Measurements from ENCODE around the gene MYO6.

MYO6 gene

DNA sequence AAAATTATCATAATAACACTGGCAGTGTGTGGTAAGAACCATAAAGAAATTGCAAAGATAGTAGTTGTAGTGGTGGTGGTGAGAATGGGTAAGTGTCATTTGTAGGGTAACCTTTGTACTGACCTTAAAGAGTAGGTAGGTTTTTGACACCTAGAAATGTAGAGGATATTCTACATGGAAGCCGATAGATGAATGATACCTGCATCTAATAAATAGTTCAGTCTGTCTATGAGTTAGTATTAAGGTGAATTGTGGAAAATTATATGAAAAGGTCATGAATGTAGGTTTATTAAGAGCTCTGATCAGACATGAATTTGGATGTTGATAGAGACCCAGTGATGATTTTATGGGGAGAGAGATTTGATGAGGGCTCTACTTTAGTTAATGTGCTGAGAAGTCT, 78.1 kb downstream of the MYO6 start:
- DNase-seq (ENCODE audit: extremely low read depth, low read depth): no peak
- TF ChIP-seq, protein P1, sequence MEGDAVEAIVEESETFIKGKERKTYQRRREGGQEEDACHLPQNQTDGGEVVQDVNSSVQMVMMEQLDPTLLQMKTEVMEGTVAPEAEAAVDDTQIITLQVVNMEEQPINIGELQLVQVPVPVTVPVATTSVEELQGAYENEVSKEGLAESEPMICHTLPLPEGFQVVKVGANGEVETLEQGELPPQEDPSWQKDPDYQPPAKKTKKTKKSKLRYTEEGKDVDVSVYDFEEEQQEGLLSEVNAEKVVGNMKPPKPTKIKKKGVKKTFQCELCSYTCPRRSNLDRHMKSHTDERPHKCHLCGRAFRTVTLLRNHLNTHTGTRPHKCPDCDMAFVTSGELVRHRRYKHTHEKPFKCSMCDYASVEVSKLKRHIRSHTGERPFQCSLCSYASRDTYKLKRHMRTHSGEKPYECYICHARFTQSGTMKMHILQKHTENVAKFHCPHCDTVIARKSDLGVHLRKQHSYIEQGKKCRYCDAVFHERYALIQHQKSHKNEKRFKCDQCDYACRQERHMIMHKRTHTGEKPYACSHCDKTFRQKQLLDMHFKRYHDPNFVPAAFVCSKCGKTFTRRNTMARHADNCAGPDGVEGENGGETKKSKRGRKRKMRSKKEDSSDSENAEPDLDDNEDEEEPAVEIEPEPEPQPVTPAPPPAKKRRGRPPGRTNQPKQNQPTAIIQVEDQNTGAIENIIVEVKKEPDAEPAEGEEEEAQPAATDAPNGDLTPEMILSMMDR (IDR thresholded peaks at IDR 0.05; ENCODE audit: low read depth, low read length): no peak

DNA sequence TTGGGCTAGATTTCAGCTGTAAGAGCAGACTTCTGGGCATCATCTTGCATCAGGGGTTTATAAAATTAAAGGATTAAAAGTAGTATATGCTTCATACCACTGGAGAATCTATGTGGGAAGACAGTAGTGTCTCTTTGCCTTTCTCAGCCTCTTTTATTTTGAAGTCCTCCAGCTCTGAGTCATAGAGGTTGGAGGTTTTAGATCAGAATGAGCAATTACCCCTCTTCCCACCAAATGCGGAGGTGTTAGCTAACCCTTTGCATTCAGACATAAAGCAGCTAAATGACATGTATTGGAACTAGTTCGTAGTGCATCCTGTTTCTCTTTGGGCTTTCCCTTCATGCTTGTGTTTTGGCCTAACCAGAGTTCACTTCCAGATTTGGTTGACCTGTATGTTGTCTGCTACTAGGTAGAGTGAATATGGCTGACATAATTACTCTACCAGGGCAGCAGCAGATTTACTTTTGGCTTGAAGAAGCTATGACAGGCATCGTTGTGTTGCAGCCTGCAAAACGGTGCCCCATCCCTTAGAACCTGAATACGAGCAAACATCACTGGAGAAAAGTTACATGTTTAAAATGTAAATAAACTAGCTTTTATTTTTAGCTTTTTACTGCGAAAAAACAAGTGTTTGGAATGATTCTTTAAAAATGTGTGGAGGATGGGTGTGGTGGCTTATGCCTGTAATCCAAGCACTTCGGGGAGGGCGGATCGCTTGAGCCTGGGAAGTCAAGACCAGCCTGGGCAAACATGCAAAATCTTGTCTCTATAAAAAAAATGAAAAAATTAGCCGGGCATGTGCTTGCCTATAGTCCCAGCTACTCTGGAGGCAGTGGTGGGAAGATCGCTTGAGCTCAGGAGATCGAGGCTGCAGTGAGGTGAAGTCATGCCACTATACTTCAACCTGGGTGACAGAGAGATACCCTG, 82.2 kb downstream of the MYO6 start:
- DNase-seq (ENCODE audit: extremely low read depth, low read depth): no peak
- TF ChIP-seq, protein P1 (IDR thresholded peaks at IDR 0.05; ENCODE audit: low read depth, low read length): no peak

DNA sequence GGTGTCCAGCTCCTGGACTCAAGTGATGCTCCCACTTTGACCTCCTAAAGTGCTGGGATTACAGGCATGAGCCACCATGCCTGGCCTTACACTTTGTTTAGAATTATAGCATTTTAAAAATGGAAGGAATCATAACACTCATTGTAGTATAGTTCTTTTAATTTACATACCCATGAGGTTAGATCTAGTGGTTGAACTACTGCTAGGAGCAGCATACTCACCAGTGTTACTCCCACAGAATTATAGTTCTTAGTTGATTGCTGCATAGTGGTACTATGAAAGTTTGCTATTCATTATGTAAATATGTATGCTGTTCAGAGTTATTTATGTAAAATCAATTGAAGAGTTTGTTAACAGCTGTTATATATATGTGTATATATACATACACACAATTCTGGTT, 85.4 kb downstream of the MYO6 start:
- DNase-seq (ENCODE audit: extremely low read depth, low read depth): no peak
- TF ChIP-seq, protein P1 (IDR thresholded peaks at IDR 0.05; ENCODE audit: low read depth, low read length): no peak

DNA sequence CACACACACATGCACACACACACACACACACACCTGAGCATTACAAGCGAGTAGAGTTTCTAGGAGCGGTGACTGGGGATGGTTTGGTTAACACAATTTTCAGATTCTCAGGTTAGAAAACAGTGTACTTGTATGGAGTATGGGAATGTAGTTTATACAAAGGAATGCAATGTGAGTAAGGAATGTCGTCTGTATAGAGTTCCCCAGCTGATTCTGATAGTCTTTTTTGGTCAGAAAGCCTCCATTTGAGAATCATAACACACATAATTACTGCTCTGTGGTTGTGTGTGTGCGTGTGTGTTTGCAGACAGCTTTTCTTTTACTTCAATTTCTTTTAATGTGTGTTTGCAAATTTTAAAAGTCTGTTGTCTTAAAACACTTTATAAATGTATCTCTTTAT, 93.2 kb downstream of the MYO6 start:
- TF ChIP-seq, protein P1 (IDR thresholded peaks at IDR 0.05; ENCODE audit: low read depth, low read length): no peak
- no peak for DNase-seq (ENCODE audit: extremely low read depth, low read depth)

DNA sequence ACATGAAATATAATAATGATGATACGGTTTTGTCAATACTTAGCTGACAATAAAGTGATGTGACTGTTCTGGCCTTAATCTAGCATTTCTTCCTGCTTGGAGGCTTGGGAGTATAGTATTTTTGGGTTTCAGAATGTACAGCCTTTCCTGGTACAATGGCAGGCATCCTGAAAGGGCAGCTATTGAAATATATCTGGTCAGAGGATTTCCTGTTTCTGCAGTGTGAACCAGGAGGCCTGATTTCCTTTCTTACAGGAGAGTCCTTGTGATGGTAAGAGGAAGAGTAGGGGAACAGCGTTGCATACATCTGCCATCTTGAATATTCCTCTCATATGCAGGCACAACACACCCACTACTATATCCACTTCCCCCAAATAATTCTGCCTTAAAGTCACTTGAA, 93.7 kb downstream of the MYO6 start:
- DNase-seq (ENCODE audit: extremely low read depth, low read depth): no peak
- TF ChIP-seq, protein P1 (IDR thresholded peaks at IDR 0.05; ENCODE audit: low read depth, low read length): no peak

DNA sequence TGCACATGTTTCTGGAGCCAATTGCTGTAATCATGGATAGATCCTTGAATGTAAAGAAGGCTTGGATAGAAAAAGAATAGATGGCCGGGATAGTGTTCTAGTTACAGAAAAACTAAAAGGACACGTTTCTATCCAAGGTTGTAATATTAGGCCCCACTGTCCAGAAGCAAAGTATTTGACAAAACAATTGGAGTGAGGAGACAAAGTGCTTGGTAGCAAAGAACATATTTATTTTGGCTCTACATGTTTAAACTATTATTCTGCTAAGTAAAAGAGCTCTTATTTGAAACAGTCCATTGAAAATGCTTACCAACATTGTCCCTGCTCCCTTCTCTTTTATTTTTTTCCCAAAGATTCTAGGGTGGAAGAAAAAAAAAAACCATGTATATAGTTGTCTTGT, 94.4 kb downstream of the MYO6 start:
- DNase-seq (ENCODE audit: extremely low read depth, low read depth): no peak
- TF ChIP-seq, protein P1 (IDR thresholded peaks at IDR 0.05; ENCODE audit: low read depth, low read length): no peak

DNA sequence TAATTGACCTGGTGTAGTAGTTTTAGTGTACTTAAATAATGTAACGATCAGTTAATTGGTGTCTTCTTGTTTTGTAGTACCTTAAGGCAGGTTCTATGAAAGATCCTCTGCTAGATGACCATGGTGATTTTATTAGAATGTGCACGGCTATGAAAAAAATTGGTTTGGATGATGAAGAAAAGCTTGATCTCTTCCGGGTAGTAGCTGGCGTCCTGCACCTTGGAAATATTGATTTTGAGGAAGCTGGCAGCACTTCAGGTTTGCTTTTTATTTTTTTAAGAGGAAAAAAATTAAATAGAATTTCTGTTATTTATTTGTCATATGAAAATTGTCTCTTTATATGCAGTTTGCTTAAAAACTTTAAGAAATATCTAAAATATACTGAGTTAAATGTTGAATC, 99.2 kb downstream of the MYO6 start:
- DNase-seq (ENCODE audit: extremely low read depth, low read depth): no peak
- TF ChIP-seq, protein P1 (IDR thresholded peaks at IDR 0.05; ENCODE audit: low read depth, low read length): no peak

All from AG09319 (cell line).